Endothelial cell of umbilical vein (primary cell): Measurements from ENCODE around the gene ITFG1. TPM values are rescaled to one million over a fixed set of nuclear protein-coding genes. Genes with fewer than 3 reads are reported as not detected.

ENCODE experiments used
- BruUV-seq: library from RNA; stranded (reverse); fragments of 400-500 nt; replicated peaks from 2 replicates; lab custom pipeline; 2021; lab: Mats Ljungman, UMichigan
- CTCF ChIA-PET: fragments of 300-600, 350-600 bp; sonication (Branson Sonifier 250); formaldehyde crosslinking; loops from one replicate; lab custom pipeline; 2021; ENCODE audit warnings: antibody characterized with exemption, inconsistent platforms; lab: Charles Lee
- POLR2A ChIA-PET: fragments of 300-600, 350-600 bp; sonication (Branson Sonifier 250); formaldehyde crosslinking; loops from one replicate; lab custom pipeline; 2021; ENCODE audit warnings: antibody characterized with exemption, inconsistent platforms; lab: Charles Lee
- DNase-seq: peaks from one replicate; pipeline ENCODE4 v3.0.0-alpha.2; 2011; ENCODE audit warnings: low read depth, low spot score
- FAIRE-seq: peaks from 2 replicates; lab custom pipeline; 2011; peaks lifted over from hg19 to GRCh38; lab: Jason Lieb, UNC
- H2AFZ ChIP-seq: 2 replicates; pipeline ENCODE4 v1.6.0; 2012; ENCODE audit warnings: low read depth, low read length, control low read depth, inconsistent platforms
- H3K27ac ChIP-seq: 2 replicates; pipeline ENCODE4 v1.5.1; 2011; ENCODE audit warnings: low read depth, mild to moderate bottlenecking, control low read depth, low read length, moderate library complexity; ENCODE audit not compliant: insufficient read depth
- H3K27me3 ChIP-seq, 2 experiments: 2 replicates each; pipeline versions ENCODE4 v1.6.0 to v1.6.1; 2011; ENCODE audit warnings: low read length in 2 of 2, mixed read lengths in 1 of 2; ENCODE audit not compliant: control insufficient read depth in 2 of 2, insufficient read depth in 2 of 2
- H3K36me3 ChIP-seq, 2 experiments: 2 replicates in 1 of 2; 3 replicates in 1 of 2; pipeline ENCODE4 v1.5.1; 2011; ENCODE audit warnings: low read length in 2 of 2, mild to moderate bottlenecking in 1 of 2, moderate library complexity in 1 of 2; ENCODE audit not compliant: control insufficient read depth in 2 of 2, insufficient read depth in 2 of 2; ENCODE audit errors: extremely low read depth in 1 of 2
- H3K4me1 ChIP-seq: 3 replicates; pipeline ENCODE4 v1.5.1; 2011; ENCODE audit warnings: mild to moderate bottlenecking, low read length; ENCODE audit not compliant: control insufficient read depth, insufficient read depth; ENCODE audit errors: extremely low read depth
- H3K4me2 ChIP-seq: 2 replicates; pipeline ENCODE4 v1.6.1; 2011; ENCODE audit warnings: low read length, control low read depth, mixed read lengths; ENCODE audit not compliant: insufficient read depth
- H3K4me3 ChIP-seq, 3 experiments: fragments of 200-600 bp in 1 of 3; sonication (generic), shearing (Covaris generic) in 1 of 3; replicated peaks in 1 of 3; 2 replicates each; pipeline ENCODE4 v1.5.1; 2011 to 2016; ENCODE audit warnings: control low read depth in 3 of 3, low read length in 3 of 3, mild to moderate bottlenecking in 2 of 3, inconsistent platforms in 1 of 3, low read depth in 1 of 3, moderate library complexity in 1 of 3; ENCODE audit not compliant: insufficient read depth in 1 of 3
- H3K79me2 ChIP-seq: 2 replicates; pipeline ENCODE4 v1.6.0; 2012; ENCODE audit warnings: low read length, inconsistent platforms; ENCODE audit not compliant: control insufficient read depth, insufficient read depth
- H3K9ac ChIP-seq: replicated peaks from 2 replicates; pipeline ENCODE3; 2011; ENCODE audit warnings: low read length, control low read depth; ENCODE audit not compliant: insufficient read depth; ENCODE audit errors: extremely low read depth
- H3K9me1 ChIP-seq: replicated peaks from 3 replicates; pipeline ENCODE4 v1.6.0; 2011; ENCODE audit warnings: mild to moderate bottlenecking, low read length; ENCODE audit not compliant: control insufficient read depth, insufficient read depth; ENCODE audit errors: extremely low read depth
- H3K9me3 ChIP-seq: replicated peaks from 2 replicates; pipeline ENCODE4 v1.5.1; 2012; ENCODE audit warnings: low read length, inconsistent platforms; ENCODE audit not compliant: control insufficient read depth, insufficient read depth
- H4K20me1 ChIP-seq: replicated peaks from 2 replicates; pipeline ENCODE3; 2011; ENCODE audit warnings: mild to moderate bottlenecking, low read length; ENCODE audit not compliant: control insufficient read depth, insufficient read depth; ENCODE audit errors: extremely low read depth
- CTCF ChIP-seq, 2 donors: IDR thresholded peaks; 1 replicate in 1 of 2; 2 replicates in 1 of 2; pipeline ENCODE4 v1.5.1; 2011; ENCODE audit warnings: low read length in 2 of 2, mild to moderate bottlenecking in 2 of 2, moderate library complexity in 2 of 2, control low read depth in 1 of 2, inconsistent platforms in 1 of 2, low read depth in 1 of 2; ENCODE audit not compliant: insufficient read depth in 1 of 2; ENCODE audit errors: extremely low read depth in 1 of 2
- EZH2 ChIP-seq: IDR thresholded peaks from 2 replicates; pipeline ENCODE4 v1.6.1; 2012; ENCODE audit warnings: borderline replicate concordance, low read depth, mild to moderate bottlenecking, moderate library complexity, low read length, inconsistent platforms; ENCODE audit not compliant: severe bottlenecking
- FOS ChIP-seq: IDR thresholded peaks from 2 replicates; pipeline ENCODE4 v1.6.1; 2011; ENCODE audit warnings: mild to moderate bottlenecking, low read length, moderate library complexity, borderline replicate concordance; ENCODE audit not compliant: insufficient read depth
- GATA2 ChIP-seq: IDR thresholded peaks from 2 replicates; pipeline ENCODE4 v1.7.0; 2011; ENCODE audit warnings: low read depth, mild to moderate bottlenecking, moderate library complexity, mixed read lengths, low read length; ENCODE audit not compliant: insufficient read length, insufficient read depth
- JUN ChIP-seq: IDR thresholded peaks from 2 replicates; pipeline ENCODE4 v1.6.1; 2011; ENCODE audit warnings: borderline replicate concordance, low read depth; ENCODE audit not compliant: insufficient read length, insufficient read depth
- MAX ChIP-seq: IDR thresholded peaks from 2 replicates; pipeline ENCODE4 v1.6.1; 2011; ENCODE audit not compliant: insufficient read depth, insufficient read length
- MYC ChIP-seq: IDR thresholded peaks from one replicate; pipeline ENCODE4 v1.6.1; 2011; ENCODE audit warnings: mild to moderate bottlenecking, low read depth, low read length
- POLR2A ChIP-seq: IDR thresholded peaks from 2 replicates; pipeline ENCODE4 v1.6.1; 2012; ENCODE audit warnings: low read depth, mild to moderate bottlenecking, control low read depth, low read length
- POLR2AphosphoS5 ChIP-seq: IDR thresholded peaks from 2 replicates; pipeline ENCODE4 v1.6.1; 2012; ENCODE audit warnings: low read depth, mild to moderate bottlenecking, control low read depth, low read length, moderate library complexity; ENCODE audit not compliant: insufficient read depth
- dilution Hi-C: fragments of 300-500 bp; cut with MboI; formaldehyde crosslinking; loops from one replicate; pipeline ENCODE4 v1.15.0; 2019; ENCODE audit warnings: low sequenced_read_pairs; ENCODE audit not compliant: extremely low pct_ligation_motif_present
- intact Hi-C: fragments of 100-400 bp; cut with micrococcal nuclease; formaldehyde crosslinking; loops from one replicate; pipeline ENCODE4 v1.10.0; 2022
- polyA plus RNA-seq, 4 experiments: library from polyadenylated mRNA; depleted of rRNA in 3 of 4; stranded (reverse) in 3 of 4; unstranded in 1 of 4; fragments of >200 nt; gene quantifications; 2 replicates each; pipeline versions ENCODE4 v1.2.1 to v1.2.3, GENCODE V29; 2011 to 2012; ENCODE audit warnings: missing spikeins in 1 of 4
- total RNA-seq: library from RNA; stranded (reverse); gene quantifications from 2 replicates; pipeline ENCODE4 v1.2.3, GENCODE V29; 2021

The ITFG1 gene
- total and polyA plus RNA-seq, 2 donors (not counting 3 experiments of a cell fraction or from before 2014, with no cell fraction given): 32.1 to 44.2 TPM

- Histone ChIP-seq H3K9ac (no peak overlapping the region), H4K20me1 (no peaks in the 10 kb centered on the region), H3K4me2 (no peak overlapping the region), H3K9me3 (no peaks in the 10 kb centered on the region), H3K4me3 (no peak overlapping the region), H3K36me3 (no peaks in the 10 kb centered on the region), H2AFZ (no peak overlapping the region), H3K4me1 (no peaks in the 10 kb centered on the region), H3K9me1 (no peaks in the 10 kb centered on the region), H3K79me2 (no peaks in the 10 kb centered on the region), H3K27ac (no peak overlapping the region), H3K27me3 (no peaks in the 10 kb centered on the region)
- POLR2A ChIA-PET: no interaction called here
- DNase-seq: no peak
- no peak for FAIRE-seq
- intact Hi-C loops: no loop called here
- TF ChIP-seq FOS (no peak), CTCF (IDR thresholded peaks at IDR 0.05; ENCODE audit: extremely low read depth in 1 of 2, insufficient read depth in 1 of 2, low read depth in 1 of 2, low read length in 2 of 2) (no peak), POLR2A (no peak), MAX (no peak), JUN (no peak), GATA2 (no peak), MYC (no peak), POLR2AphosphoS5 (no peak), EZH2 (no peak)
- CTCF ChIA-PET: interaction anchor here (0.8 to 1.6 kb wide), 2 partner anchors 18 to 1003 kb away, joined by 4 to 5 read pairs; partner anchors contain the start of gene NETO2
- dilution Hi-C loops: no loop called here
- no TSS peak for BruUV-seq
Observed at GRCh38 chr16:47161464-47161863, 299.4 kb downstream of the ITFG1 start.
